IPS-NIHi7 (cell line): ENCODE results near the gene PYCARD.
"Not testable (repeated sequence)": the region's sequence is repeated elsewhere in the genome, so short reads cannot be mapped to it uniquely, and the experiment has no call there.

Experiments
- DNase-seq: peaks from one replicate; pipeline ENCODE4 v3.0.0; 2012; ENCODE audit warnings: mixed read lengths; ENCODE audit errors: extremely low spot score

PYCARD gene

DNA sequence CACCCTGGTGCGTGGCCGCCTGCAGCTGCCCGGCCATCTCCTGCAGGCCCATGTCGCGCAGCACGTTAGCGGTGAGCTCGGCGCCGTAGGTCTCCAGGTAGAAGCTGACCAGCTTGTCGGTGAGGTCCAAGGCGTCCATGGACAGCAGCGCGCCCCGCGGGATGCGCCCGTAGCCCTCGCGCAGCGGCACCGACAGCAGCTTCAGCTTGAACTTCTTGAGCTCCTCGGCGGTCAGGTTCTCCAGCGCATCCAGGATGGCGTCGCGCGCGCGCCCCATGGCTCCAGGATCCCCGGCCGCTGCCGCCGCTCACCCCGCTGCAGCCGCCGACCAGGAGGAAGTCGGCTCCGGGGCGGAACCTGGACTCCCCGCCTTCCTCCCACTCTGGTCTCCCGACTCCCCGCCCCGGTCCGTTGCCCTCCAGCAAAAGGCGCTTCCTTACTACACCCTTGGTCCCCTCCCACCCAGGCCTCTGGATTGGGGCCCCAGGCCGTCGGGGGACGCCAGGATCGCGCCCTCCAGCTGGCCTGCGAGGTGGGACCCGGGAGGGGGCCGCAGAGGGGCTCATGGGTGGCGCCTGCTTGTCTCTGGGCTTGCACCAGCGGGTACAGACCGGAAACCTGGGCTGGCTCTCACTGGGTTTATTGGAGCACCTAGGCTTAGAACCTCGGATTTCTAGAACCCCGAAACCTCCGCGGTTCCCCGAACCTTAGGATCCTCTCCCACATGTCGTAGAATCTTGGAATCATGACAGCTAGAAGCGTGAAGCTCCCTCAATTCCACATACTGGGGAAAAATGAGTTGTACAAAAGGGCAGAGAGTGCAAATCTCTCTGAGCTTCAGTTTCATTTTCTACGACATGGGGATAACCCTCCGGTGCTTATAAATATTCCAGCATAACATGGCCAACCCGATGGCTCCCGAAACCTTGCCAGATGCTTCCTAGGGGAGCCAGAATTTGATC is at the start of gene PYCARD:
Gene PYCARD (minus strand): TSS at position 347 of the 962 bp plus-strand sequence. CDS start 70 bp downstream, at position 277.
- DNase-seq = peak; percentile 54

DNA sequence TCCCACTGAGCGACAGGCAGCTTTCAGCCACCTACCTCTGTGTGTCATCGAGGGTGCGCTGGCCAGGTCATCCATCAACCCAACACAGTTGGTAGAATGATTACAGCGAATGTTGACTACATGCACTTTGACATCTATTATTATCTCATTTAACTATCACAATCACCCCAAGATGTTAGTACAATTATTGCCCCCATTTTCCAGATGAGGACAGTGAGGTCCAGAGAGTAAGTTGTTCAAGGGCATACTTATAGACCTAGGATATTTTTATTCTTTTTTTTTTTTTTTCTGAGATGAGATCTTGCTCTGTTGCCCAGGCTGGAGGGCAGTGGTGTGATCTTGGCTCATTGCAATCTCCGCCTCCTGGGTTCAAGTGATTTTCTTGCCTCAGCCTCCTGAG is 48.9 kb upstream of the PYCARD start:
- DNase-seq = no peak

DNA sequence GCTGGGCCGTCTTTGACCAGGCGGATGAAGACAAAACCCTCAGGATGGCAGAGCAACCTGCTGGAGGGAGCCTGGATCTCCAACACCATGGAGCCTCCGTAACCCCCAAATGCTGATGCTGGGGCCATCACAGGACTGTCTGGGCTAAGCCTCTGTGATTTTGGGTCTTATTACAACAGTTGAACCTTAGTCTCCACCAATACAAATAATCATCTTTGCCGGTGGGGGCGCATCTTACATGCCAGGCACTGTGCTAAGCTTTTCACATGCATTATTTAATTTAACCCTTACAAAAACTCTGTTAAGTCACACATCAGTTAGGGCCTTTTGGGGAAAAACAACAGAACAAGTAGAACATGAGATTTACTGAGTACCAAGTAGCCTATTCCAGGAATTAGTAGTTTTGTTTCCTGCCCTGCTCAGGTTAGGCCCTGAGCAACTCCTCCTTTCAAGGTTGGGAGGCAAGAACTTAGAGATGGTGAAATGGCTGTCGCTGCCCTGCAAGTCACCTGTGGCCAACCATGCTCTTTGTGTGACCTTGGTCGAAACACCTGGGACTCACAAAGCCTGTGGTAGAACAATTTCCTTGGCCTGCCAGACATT is 48.3 kb upstream of the PYCARD start:
- no peak for DNase-seq

DNA sequence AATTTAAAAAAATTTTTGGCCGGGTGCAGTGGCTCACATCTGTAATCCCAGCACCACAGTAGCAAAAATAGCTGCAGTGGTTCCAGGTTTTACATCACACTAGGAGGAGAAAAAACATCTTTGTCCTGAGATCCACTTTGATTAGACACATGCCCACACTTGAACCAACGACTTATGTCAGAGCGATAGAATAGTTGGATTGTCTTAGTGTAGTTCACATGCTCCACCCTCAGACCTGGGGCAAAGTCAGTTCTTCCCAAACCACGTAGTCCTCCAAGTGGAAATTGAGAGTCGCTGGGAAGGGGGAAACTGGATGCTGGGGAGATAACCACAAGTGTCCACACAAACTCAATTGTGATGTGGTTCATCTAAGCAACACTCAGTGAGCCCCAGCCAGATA is 45.8 kb upstream of the PYCARD start:
- no peak for DNase-seq

DNA sequence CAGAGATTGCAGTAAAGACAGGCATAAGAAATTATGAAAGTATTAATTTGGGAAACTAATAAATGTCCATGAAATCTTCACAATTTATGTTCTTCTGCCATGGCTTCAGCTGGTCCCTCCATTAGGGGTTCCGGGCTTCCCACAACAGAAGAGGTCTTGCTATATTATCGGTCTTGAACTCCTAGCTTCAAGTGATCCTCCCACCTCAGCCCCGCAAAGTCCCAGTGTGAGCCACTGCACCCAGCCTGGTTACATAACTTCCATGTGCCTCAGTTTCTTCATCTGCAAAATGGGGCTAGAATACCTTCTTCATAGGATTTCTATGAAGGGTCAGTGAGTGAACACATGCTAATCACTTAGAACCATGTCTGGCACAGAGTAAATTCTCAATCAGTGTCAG is 43.7 kb upstream of the PYCARD start:
- no peak for DNase-seq

DNA sequence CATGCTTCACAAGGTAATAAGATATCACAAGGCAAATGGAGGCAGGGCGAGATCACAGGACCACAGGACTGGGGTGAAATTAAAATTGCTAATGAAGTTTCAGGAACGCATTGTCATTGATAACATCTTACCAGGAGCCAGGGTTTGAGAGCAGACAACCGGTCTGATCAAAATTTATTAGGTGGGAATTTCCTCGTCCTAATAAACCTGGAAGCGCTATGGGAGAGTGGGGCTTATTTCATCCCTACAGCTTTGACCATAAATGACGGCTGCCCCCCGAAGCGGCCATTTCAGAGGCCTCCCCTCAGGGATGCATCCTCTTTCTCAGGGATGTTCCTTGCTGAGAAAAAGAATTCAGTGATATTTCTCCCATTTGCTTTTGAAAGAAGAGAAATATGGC is 43.0 kb upstream of the PYCARD start:
- DNase-seq = not testable (repeated sequence)

DNA sequence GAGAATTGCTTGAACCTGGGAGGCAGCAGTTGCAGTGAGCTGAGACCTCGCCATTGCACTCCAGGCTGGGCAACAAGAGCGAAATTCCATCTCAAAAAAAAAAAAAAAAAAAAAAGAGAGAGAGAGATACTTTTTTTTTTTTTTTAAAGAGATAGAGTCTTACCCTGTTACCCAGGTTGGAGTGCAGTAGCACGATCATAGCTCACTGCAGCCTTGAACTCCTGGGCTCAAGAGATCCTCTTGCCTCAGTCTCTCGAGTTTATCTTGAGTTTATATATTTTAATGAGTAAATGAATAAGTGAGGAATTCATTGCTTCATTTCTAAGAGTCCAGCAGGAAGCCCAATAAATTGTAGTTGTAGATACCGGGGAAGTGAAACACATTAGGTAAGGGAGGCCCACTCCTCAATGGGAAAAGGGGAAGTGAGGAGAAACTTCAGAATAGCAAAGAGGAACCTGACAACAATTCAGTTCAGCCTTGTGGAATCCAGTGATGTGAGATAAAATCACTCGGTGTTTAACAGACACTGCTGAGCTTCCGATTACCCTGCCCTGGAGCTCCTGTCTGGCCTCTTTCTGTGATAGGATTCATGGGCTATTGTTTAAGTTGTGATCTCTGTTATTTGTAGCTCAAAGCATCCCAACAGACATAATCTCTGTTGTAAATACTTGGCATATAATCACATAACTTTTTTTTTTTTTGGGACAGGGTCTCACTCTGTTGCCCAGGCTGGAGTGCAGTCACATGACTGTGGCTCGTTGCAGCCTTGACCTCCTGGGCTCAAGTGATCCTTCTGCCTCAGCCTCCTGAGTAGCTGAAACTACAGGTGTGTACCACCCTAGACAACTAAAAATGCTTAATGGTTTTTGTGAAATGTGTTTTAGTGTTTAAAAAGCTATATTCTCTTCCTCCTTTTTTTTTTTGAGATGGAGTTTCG is 41.4 kb upstream of the PYCARD start:
- DNase-seq = no peak

DNA sequence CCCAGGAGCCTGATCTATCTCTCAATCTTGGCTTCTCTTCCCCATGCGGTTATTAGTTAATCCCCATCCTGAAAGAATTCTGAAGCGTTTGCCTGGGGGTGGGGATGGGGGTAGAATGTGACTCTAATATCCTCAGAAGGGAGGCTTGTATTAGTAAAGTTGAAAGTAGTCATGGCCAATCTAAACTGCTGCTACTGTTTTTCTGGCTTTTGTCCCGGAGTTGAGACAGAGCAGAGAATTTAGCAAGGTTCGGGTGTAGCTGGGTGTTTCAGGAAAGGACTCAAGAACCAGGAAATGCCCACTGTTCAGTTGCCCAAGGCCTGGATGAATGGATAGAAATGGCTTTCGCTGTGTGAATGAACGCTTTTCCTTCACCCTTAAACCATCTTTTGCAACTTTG is 39.6 kb upstream of the PYCARD start:
- no peak for DNase-seq

DNA sequence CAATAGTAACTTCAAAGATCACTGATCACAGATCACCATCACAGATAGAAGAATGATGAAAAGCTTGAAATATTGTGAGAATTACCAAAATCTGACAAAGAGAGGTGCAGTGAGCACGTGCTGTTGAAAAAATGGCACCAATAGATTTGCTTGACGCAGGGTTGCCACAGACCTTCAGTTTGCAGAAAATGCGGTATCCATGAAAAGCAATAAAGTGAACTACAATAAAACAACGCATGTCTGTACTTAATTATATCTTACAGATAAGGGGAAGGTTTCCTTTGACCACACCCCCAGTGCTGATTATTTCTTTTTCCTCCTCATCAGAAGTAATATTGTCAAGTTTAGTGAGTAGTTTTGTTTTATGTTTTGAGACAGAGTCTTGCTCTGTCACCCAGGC is 35.5 kb upstream of the PYCARD start:
- no peak for DNase-seq

DNA sequence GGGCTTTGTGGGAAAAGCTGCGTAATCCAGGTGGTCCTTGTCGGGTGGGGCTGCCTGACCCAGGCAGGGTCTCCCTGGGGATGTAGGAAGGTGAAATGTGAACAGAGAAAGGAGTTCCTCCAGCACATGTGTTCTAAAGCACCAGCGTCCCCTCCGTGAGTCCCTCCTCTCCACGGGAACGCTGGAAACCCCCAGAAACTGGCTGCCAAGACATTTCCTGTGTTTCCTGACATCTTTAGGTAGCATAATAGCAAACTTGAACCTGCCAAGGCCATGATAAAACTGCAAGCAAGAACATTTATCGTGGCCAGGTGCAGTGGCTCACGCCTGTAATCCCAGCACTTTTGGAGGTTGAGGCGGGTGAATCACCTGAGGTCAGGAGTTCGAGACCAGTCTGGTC is 26.9 kb upstream of the PYCARD start:
- DNase-seq = peak; percentile 2

DNA sequence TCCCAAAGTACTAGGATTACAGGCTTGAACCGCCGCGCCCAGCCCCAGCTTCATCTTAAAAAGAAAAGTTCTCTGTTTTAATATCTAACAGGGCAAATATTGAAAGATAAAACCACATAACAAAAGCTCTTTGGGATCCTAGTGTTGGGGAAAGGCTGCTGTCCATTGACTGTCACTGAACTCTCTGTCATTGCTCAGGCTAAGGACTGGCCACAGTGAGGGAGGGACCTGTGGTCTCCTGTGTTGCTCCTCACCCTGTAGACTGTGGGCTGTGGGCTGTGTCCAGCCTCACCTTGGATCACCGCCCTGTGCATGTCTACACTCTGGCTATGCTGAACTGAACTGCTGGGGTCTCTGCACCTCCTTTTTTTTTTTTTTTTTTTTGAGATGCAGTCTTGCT is 25.6 kb upstream of the PYCARD start:
- peak; percentile 6 for DNase-seq

DNA sequence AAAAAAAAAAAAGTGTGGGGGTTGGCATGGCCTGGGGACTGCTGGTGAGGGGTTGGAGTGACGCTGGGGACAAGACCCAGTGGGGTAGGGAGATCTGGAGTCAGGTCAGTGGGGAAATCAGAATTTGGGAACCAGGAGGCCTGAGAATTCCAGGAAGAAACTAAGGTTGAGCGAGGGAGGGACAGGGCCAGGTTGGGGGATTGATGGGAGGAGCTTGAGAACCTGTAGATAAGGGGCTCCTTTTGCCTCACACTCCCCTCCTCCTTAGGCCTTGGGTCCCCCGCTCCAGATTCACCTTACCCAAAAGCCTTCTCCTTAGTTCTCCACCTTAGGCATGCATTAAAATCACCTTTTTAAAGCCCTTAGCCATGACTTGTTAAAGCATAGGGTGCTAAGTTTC is 22.6 kb upstream of the PYCARD start:
- no peak for DNase-seq

DNA sequence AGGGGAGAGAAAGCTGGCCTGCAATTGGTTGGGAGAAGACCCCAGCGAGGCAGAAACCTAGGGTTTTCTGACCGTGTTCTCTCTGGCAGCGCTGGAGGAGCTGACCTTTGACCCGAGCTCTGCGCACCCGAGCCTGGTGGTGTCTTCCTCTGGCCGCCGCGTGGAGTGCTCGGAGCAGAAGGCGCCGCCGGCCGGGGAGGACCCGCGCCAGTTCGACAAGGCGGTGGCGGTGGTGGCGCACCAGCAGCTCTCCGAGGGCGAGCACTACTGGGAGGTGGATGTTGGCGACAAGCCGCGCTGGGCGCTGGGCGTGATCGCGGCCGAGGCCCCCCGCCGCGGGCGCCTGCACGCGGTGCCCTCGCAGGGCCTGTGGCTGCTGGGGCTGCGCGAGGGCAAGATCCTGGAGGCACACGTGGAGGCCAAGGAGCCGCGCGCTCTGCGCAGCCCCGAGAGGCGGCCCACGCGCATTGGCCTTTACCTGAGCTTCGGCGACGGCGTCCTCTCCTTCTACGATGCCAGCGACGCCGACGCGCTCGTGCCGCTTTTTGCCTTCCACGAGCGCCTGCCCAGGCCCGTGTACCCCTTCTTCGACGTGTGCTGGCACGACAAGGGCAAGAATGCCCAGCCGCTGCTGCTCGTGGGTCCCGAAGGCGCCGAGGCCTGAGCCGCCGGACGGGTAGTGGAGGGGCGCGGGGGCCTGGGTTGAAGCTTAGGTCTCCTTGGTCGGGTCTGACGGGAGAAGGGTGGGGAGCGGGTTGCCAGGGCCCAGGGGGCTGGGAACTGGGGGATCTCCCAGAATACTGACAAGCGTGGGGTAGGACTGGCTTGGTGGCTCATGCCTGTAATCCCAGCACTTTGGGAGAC is 21.8 kb upstream of the PYCARD start:
- no peak for DNase-seq

DNA sequence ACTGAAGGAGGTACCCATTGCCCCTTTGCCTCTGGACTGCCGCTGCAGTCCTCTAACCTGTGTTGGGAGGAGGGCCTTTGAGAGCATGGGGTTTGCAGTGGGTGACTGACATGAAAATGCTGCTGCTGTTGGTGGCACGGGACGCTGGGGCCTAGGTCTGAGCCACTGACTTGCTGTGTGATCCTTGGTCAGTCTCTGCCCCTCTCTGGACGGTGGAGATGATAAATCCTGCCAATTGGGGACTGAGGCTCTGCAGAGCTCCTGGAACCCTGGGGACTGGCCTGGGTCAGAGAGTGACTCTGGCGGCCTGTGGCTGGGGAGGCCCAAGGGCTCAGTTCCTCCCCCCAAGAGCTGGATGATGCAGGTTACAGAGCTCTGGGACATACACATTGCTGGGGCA is 20.5 kb upstream of the PYCARD start:
- no peak for DNase-seq

DNA sequence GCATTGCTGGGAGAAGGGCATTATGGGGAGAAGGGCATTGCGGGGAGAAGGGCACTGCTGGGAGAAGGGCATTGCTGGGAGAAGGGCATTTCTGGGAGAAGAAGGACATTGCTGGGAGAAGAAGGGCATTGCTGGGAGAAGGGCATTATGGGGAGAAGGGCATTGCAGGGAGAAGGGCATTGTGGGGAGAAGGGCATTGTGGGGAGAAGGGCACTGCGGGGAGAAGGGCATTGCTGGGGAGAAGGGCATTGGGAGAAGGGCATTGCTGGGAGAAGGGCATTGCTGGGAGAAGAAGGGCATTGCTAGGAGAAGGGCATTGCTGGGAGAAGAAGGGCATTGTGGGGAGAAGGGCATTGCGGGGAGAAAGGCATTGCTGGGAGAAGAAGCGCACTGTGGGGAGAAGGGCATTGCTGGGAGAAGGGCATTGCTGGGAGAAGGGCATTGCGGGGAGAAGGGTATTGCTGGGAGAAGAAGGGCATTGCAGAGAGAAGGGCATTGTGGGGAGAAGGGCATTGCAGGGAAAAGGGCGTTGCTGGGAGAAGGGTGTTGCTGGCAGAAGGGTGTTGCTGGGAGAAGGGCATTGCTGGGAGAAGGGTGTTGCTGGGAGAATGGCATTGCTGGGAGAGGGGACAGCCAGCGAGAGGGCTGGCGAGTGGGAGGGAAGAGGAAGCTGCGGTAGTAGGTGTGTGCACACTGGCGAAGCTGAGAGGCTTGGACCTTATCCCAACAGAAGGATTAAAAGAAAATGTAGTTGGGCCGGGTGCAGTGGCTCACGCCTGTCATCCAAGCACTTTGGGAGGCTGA is 19.0 kb upstream of the PYCARD start:
- no peak for DNase-seq

DNA sequence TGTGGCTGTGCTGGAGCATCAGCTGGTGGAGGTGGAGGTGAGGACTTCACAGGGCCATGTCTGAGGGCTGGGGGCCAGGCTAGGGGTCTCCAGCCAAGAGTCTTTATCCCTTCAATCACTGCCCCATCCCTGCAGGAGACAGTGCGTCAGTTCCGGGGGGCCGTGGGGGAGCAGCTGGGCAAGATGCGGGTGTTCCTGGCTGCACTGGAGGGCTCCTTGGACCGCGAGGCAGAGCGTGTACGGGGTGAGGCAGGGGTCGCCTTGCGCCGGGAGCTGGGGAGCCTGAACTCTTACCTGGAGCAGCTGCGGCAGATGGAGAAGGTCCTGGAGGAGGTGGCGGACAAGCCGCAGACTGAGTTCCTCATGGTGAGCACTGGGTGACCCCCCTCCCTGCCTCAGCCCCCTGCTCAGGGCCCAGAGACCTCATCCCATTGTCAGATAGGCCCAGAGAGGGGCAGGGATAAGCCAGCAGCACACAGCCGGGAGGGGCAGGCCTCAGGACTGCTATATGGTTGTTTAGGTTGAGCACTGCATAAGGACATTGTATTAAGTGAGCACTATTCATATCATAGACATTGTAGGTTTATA is 16.7 kb upstream of the PYCARD start:
- DNase-seq = no peak

DNA sequence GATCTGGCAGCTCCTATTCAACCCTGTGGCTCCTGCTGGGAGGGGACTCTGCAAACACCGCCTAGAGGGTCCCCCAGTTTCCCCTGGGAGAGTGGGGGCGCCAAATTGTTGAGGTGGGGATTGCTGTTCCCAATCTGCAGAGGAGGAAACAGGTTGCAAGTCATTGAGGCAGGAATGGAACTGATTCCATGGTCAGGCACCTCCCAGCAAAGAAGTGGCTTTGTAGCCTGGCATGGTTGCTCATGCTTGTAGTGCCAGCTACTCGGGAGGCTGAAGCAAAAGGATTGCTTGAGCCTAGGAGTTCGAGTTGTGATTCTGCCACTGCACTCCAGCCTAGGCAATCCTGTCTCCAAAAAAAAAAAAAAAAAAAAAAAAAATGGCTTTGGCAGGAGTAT is 14.6 kb upstream of the PYCARD start:
- DNase-seq = no peak

DNA sequence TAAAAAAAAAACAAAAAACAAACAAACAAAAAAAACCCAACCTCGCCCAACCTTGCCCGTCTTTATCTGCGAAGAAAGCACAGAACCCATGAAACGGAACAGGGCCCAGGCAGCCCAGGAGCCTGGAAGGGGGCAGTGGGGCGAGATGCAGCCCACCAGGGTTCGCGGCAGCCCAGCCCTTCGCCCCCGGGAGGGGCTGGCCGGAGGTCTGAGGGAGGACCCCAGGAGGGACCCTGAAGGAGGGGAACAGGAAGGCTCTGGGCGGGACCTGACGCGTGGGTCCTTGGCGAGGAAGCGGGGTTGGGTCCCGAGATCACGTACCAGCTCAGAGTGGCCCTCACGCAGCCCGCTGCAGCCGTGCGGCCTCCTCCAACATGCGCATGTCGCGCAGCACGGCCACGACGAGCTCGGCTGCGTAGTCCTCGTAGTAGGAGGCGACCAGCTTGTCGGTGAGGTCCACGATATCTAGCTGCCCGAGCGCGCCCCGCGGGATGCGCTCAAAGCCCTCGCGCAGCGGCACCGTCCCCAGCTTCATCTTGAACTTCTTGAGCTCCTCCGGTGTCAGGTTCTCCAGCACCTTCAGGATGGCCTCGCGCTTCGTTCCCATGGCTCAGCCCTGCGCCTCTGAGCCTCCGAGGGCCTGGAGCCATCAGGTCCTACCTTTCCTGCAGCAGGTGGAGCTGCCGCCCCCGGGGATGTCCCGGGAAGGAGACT is 14.0 kb upstream of the PYCARD start, which contains the start of gene PYDC1:
Gene PYDC1 (minus strand): TSS at position 714 of the 714 bp plus-strand sequence. CDS start 107 bp downstream, at position 607.
- DNase-seq = peak; percentile 69
